Calu3 (cell line): ENCODE measurements around the gene TTR. TPM values are rescaled to one million over a fixed set of nuclear protein-coding genes. Genes with fewer than 3 reads are reported as not detected.

Experiments used
- BruUV-seq: library from RNA; stranded (reverse); fragments of 400-500 nt; replicated peaks from 2 replicates; lab custom pipeline; 2021; lab: Mats Ljungman, UMichigan
- CTCF ChIA-PET: fragments of 300-600 bp; sonication (Branson Sonifier 250); formaldehyde crosslinking; loops from one replicate; lab custom pipeline; 2022; ENCODE audit warnings: antibody characterized with exemption; lab: Charles Lee
- DNase-seq: peaks from one replicate; pipeline ENCODE4 v3.0.0; 2022
- H3K27ac Mint-ChIP-seq: one replicate; pipeline ENCODE4 v1.8.0; 2022; ENCODE audit warnings: mixed read lengths; ENCODE audit not compliant: unreplicated experiment
- H3K27me3 Mint-ChIP-seq: one replicate; pipeline ENCODE4 v1.8.0; 2022; ENCODE audit warnings: mixed read lengths; ENCODE audit not compliant: unreplicated experiment
- H3K36me3 Mint-ChIP-seq: one replicate; pipeline ENCODE4 v1.8.0; 2022; ENCODE audit warnings: mild to moderate bottlenecking, moderate library complexity, mixed read lengths; ENCODE audit not compliant: insufficient read depth, unreplicated experiment
- H3K4me1 Mint-ChIP-seq: one replicate; pipeline ENCODE4 v1.8.0; 2022; ENCODE audit warnings: mild to moderate bottlenecking, low read depth, mixed read lengths; ENCODE audit not compliant: unreplicated experiment
- H3K4me3 Mint-ChIP-seq: one replicate; pipeline ENCODE4 v1.8.0; 2022; ENCODE audit warnings: mild to moderate bottlenecking, low read depth, moderate library complexity, mixed read lengths; ENCODE audit not compliant: unreplicated experiment
- H3K9me3 Mint-ChIP-seq: one replicate; pipeline ENCODE4 v1.8.0; 2022; ENCODE audit warnings: low read depth, mixed read lengths; ENCODE audit not compliant: unreplicated experiment
- intact Hi-C: fragments of 100-400 bp; cut with micrococcal nuclease; formaldehyde crosslinking; loops from one replicate; pipeline ENCODE4 v1.10.0; 2022; ENCODE audit not compliant: unreplicated experiment
- total RNA-seq: library from RNA; stranded (reverse); gene quantifications from 2 replicates; pipeline ENCODE4 v1.2.3, GENCODE V29; 2022
- TF ChIP-seq, protein P1 (sequence below): fragments of 200-600 bp; IDR thresholded peaks from one replicate; pipeline ENCODE4 v1.8.0; 2022; ENCODE audit warnings: antibody characterized with exemption; ENCODE audit not compliant: unreplicated experiment

The TTR gene
- total RNA-seq, 1 experiment from 2014 or later = 0.87 TPM

DNA sequence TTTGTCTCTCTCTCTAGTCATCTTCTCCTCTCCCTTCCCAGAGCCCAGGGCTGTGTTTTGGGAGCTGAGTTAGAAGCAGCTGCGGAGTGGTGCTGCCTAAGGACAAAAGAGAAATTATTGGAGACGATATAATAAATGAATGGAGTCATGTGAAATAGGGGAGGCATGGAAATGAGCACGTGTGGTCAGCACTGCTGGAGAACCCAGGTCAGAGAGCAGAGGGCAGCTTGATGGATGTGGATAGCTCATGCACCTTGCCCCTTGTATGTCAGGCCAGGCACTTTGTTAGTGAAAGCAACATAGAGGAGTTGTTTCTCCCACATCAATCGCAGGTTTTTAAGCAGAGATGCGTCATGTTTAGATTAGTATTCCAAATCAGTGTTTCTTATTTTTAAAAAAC lies 15.7 kb downstream of the TTR start:
- H3K4me3 Mint-ChIP-seq = no peak overlapping the region
- intact Hi-C loops = no loop called here
- no peak overlapping the region for H3K27ac Mint-ChIP-seq
- CTCF ChIA-PET = no interaction called here
- BruUV-seq = no TSS peak
- no peaks in the 10 kb centered on the region for H3K36me3 Mint-ChIP-seq
- no peaks in the 10 kb centered on the region for H3K27me3 Mint-ChIP-seq
- peaks cover 5% of the 10 kb centered on the region for H3K4me1 Mint-ChIP-seq
- no peaks in the 10 kb centered on the region for H3K9me3 Mint-ChIP-seq
- no peak for DNase-seq
- TF ChIP-seq, protein P1, sequence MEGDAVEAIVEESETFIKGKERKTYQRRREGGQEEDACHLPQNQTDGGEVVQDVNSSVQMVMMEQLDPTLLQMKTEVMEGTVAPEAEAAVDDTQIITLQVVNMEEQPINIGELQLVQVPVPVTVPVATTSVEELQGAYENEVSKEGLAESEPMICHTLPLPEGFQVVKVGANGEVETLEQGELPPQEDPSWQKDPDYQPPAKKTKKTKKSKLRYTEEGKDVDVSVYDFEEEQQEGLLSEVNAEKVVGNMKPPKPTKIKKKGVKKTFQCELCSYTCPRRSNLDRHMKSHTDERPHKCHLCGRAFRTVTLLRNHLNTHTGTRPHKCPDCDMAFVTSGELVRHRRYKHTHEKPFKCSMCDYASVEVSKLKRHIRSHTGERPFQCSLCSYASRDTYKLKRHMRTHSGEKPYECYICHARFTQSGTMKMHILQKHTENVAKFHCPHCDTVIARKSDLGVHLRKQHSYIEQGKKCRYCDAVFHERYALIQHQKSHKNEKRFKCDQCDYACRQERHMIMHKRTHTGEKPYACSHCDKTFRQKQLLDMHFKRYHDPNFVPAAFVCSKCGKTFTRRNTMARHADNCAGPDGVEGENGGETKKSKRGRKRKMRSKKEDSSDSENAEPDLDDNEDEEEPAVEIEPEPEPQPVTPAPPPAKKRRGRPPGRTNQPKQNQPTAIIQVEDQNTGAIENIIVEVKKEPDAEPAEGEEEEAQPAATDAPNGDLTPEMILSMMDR = no peak

GRCh38 chr18:31609886-31610285 lies 18.2 kb downstream of the TTR start:
- intact Hi-C loops = no loop called here
- CTCF ChIA-PET = interaction anchor here (1.3 kb wide), 1 partner anchor 54 kb away, joined by 3 read pairs; no protein-coding TSS in a partner anchor
- TF ChIP-seq, protein P1 = no peak
- Mint-ChIP-seq H3K27me3 (no peaks in the 10 kb centered on the region), H3K4me1 (peaks cover 5% of the 10 kb centered on the region), H3K27ac (no peak overlapping the region), H3K36me3 (no peaks in the 10 kb centered on the region), H3K9me3 (no peaks in the 10 kb centered on the region), H3K4me3 (no peak overlapping the region)
- no peak for DNase-seq
- no TSS peak for BruUV-seq

GRCh38 chr18:31610286-31611205 lies 18.9 kb downstream of the TTR start:
- BruUV-seq = no TSS peak
- TF ChIP-seq, protein P1 = peak; percentile 37

DNA sequence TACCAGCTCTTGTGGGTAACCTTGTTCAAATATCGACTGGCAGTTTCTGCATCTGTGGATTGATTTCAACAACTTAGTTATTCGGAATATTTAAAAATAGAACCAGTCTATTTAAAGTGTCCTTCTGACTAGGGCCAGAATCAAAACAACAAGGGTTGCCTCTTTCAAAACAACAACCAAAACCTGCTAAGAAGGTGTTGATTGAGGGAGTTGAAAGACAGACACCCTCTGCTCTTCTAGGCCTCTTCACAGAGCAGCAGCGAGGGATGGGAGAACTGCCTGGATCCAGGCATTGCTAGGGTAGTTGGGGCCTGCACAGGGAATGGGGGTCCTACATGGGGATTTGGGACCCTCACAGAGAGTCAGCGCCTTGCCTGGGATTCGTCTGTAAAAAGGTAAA lies 19.8 kb downstream of the TTR start:
- BruUV-seq = no TSS peak
- TF ChIP-seq, protein P1 = no peak
- Mint-ChIP-seq H3K9me3 (no peaks in the 10 kb centered on the region), H3K36me3 (no peaks in the 10 kb centered on the region), H3K4me3 (no peak overlapping the region), H3K4me1 (peaks cover 5% of the 10 kb centered on the region), H3K27me3 (no peaks in the 10 kb centered on the region), H3K27ac (no peak overlapping the region)
- DNase-seq = no peak
- CTCF ChIA-PET = interaction anchor here (0.6 to 1.0 kb wide), 2 partner anchors 109 to 464 kb away, joined by 3 to 6 read pairs; no protein-coding TSS in a partner anchor
- intact Hi-C loops = no loop called here

More at GRCh38 chr18:31610286-31611205, 18.9 kb downstream of the TTR start:
- intact Hi-C loops = no loop called here
- peak; percentile 31 for DNase-seq
- peaks cover 5% of the 10 kb centered on the region for H3K4me1 Mint-ChIP-seq
- CTCF ChIA-PET = interaction anchor here (0.6 to 1.3 kb wide), 4 partner anchors 54 to 465 kb away, joined by 3 to 6 read pairs (median 3); no protein-coding TSS in a partner anchor
- no peak overlapping the region for H3K27ac Mint-ChIP-seq
- H3K36me3 Mint-ChIP-seq = no peaks in the 10 kb centered on the region
- H3K4me3 Mint-ChIP-seq = no peak overlapping the region
- no peaks in the 10 kb centered on the region for H3K27me3 Mint-ChIP-seq
- H3K9me3 Mint-ChIP-seq = no peaks in the 10 kb centered on the region
